T-helper 2 cell treated with Interferon-gamma antibody and Interleukin-4, amounts not matched to agents 5 μg/mL and 100 μg/mL, for 36 hours (primary cell): ENCODE data around the gene PIH1D1.

Experiments used
- DNase-seq: peaks from one replicate; pipeline ENCODE4 v3.0.0; 2021; ENCODE audit warnings: low spot score
- H3K27ac Mint-ChIP-seq: one replicate; pipeline ENCODE4 v1.8.0; 2021; ENCODE audit warnings: mild to moderate bottlenecking, mixed read lengths
- H3K27me3 Mint-ChIP-seq: one replicate; pipeline ENCODE4 v1.8.0; 2021; ENCODE audit warnings: low read depth, mixed read lengths
- H3K36me3 Mint-ChIP-seq: one replicate; pipeline ENCODE4 v1.8.0; 2021; ENCODE audit warnings: low read depth, mixed read lengths
- H3K4me1 Mint-ChIP-seq: one replicate; pipeline ENCODE4 v1.8.0; 2021; ENCODE audit warnings: low read depth, mixed read lengths
- H3K4me3 Mint-ChIP-seq: one replicate; pipeline ENCODE4 v1.8.0; 2022; ENCODE audit warnings: mild to moderate bottlenecking, moderate library complexity, mixed read lengths
- H3K9me3 Mint-ChIP-seq: one replicate; pipeline ENCODE4 v1.8.0; 2021; ENCODE audit warnings: mixed read lengths

PIH1D1 gene

GRCh38 chr19:49451430-49452181, at the start of gene PIH1D1:
Gene PIH1D1, minus strand, starts transcription at chr19:49451814. Its CDS starts 240 bp downstream, at chr19:49451574.
- no peaks in the 10 kb centered on the region for H3K9me3 Mint-ChIP-seq
- peak; percentile 96 for DNase-seq
- H3K27ac Mint-ChIP-seq = peak within 1 kb of the TSS; percentile 100
- peak within 1 kb of the TSS; percentile 99 for H3K4me3 Mint-ChIP-seq
- H3K4me1 Mint-ChIP-seq = peaks cover 37% of the 10 kb centered on the region
- no peaks in the 10 kb centered on the region for H3K27me3 Mint-ChIP-seq
- peaks cover 46% of the 10 kb centered on the region for H3K36me3 Mint-ChIP-seq

DNA sequence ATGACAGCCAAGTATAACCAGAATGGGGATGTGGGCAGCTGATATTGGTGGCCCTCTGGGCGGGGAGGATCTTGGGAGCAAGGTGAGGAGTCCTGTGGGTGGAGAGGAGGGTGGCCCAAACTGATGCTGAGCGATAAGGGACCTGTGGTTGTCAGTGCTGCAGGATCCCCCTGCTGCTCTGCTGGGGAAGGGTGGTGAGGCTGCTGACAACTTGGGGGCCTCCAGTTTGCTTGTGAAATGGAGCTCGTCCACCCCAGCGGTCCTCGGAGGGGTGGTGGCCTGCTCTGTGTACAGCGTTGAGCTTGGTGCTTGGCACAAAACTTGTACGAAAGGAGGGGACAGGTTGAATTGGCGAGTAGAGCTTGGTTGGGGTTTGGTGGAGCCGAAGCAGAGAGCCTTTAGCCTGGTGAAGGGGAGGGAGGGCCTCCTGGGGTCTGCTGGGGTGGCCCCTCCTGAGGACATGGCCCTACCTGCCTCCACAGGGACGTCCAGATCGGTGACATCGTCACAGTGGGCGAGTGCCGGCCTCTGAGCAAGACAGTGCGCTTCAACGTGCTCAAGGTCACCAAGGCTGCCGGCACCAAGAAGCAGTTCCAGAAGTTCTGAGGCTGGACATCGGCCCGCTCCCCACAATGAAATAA, 47.5 kb upstream of the PIH1D1 start:
- Mint-ChIP-seq H3K9me3 (no peaks in the 10 kb centered on the region), H3K4me3 (peak overlapping the region; percentile 100), H3K36me3 (peaks cover 42% of the 10 kb centered on the region), H3K27me3 (no peaks in the 10 kb centered on the region), H3K4me1 (peaks cover 37% of the 10 kb centered on the region), H3K27ac (peak overlapping the region; percentile 98)
- DNase-seq = peak; percentile 46

DNA sequence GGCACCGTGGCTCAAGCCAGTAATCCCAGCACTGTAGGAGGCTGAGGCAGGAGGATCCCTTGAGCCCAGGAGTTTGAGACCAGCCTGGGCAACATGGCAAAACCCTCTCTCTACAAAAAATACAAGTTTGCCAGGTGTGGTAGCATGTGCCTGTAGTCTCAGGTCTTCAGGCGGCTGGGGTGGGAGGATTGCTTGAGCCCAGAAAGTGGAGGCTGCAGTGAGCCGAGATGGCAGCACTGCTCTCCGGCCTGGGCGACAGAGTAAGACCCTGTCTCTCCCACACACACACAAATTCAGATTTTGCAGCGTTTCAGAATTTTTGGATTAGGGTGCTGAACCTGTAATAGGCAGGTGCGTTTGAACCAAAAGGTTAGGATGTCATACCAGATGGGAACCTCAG, 46.9 kb upstream of the PIH1D1 start:
- Mint-ChIP-seq H3K4me1 (peaks cover 37% of the 10 kb centered on the region), H3K9me3 (no peaks in the 10 kb centered on the region), H3K27me3 (no peaks in the 10 kb centered on the region), H3K4me3 (peak overlapping the region; percentile 100), H3K27ac (peak overlapping the region; percentile 98), H3K36me3 (peaks cover 44% of the 10 kb centered on the region)
- DNase-seq = no peak

- H3K9me3 Mint-ChIP-seq = no peaks in the 10 kb centered on the region
- H3K4me1 Mint-ChIP-seq = peaks cover 34% of the 10 kb centered on the region
- no peak for DNase-seq
- peak overlapping the region; percentile 98 for H3K27ac Mint-ChIP-seq
- peaks cover 51% of the 10 kb centered on the region for H3K36me3 Mint-ChIP-seq
- peak overlapping the region; percentile 100 for H3K4me3 Mint-ChIP-seq
- no peaks in the 10 kb centered on the region for H3K27me3 Mint-ChIP-seq
Measured at GRCh38 chr19:49497789-49498103, 46.1 kb upstream of the PIH1D1 start.

DNA sequence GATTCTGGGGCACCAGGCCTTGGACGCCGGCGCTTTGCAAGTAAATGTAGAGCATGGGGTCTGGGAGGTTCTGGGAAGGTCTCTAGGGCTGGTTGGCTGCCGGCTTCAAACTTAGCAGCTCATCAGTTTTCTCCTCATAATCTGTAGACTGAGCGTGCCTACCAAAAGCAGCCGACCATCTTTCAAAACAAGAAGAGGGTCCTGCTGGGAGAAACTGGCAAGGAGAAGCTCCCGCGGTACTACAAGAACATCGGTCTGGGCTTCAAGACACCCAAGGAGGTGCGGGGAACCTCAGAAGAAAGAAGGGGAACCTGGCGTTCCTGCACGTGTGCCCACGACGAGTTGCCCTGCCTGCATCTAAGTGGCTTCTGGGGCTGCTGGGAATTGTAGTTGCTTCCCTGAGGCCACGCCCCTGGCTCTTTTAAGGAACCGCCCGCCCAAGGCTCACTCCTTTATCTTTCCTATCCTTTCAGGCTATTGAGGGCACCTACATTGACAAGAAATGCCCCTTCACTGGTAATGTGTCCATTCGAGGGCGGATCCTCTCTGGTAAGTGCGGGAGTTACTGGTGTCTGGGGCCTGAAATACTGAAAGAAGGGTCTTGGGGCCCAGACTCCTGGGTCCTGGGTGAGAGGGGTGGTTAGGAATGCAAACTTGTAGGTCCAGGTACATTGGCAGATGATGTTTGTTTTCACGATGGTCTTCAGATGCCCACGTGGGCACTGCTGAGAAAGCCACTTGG, 45.6 kb upstream of the PIH1D1 start:
- H3K4me3 Mint-ChIP-seq = peak overlapping the region; percentile 100
- DNase-seq = peak; percentile 65
- H3K27me3 Mint-ChIP-seq = no peaks in the 10 kb centered on the region
- H3K27ac Mint-ChIP-seq = peak overlapping the region; percentile 98
- H3K4me1 Mint-ChIP-seq = peaks cover 37% of the 10 kb centered on the region
- H3K9me3 Mint-ChIP-seq = no peaks in the 10 kb centered on the region
- peaks cover 56% of the 10 kb centered on the region for H3K36me3 Mint-ChIP-seq

- no peaks in the 10 kb centered on the region for H3K9me3 Mint-ChIP-seq
- H3K27me3 Mint-ChIP-seq = no peaks in the 10 kb centered on the region
- no peak for DNase-seq
- peak overlapping the region; percentile 100 for H3K4me3 Mint-ChIP-seq
- H3K27ac Mint-ChIP-seq = peak overlapping the region; percentile 98
- peaks cover 62% of the 10 kb centered on the region for H3K36me3 Mint-ChIP-seq
- H3K4me1 Mint-ChIP-seq = peaks cover 34% of the 10 kb centered on the region
Measured at GRCh38 chr19:49496574-49497008, 45.0 kb upstream of the PIH1D1 start.

GRCh38 chr19:49492573-49493405, 41.2 kb upstream of the PIH1D1 start:
- no peaks in the 10 kb centered on the region for H3K9me3 Mint-ChIP-seq
- peak overlapping the region; percentile 24 for H3K4me3 Mint-ChIP-seq
- H3K27ac Mint-ChIP-seq = peak overlapping the region; percentile 70
- DNase-seq = no peak
- peaks cover 29% of the 10 kb centered on the region for H3K4me1 Mint-ChIP-seq
- peaks cover 71% of the 10 kb centered on the region for H3K36me3 Mint-ChIP-seq
- no peaks in the 10 kb centered on the region for H3K27me3 Mint-ChIP-seq

DNA sequence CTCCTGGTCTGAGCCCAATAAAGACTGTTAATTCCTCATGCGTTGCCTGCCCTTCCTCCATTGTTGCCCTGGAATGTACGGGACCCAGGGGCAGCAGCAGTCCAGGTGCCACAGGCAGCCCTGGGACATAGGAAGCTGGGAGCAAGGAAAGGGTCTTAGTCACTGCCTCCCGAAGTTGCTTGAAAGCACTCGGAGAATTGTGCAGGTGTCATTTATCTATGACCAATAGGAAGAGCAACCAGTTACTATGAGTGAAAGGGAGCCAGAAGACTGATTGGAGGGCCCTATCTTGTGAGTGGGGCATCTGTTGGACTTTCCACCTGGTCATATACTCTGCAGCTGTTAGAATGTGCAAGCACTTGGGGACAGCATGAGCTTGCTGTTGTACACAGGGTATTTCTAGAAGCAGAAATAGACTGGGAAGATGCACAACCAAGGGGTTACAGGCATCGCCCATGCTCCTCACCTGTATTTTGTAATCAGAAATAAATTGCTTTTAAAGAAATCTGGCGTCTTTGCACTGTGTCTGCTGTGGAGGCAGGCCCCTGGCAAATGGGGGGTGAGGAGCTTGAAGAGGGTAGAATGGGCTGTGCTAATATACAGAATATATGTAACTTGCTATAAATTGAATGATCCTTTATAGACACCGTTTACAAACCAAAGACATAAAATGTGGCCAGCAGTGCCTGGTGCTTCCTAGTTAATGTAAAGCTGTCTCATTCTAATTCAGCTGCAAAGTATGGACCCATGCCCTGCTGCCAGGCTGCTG, 40.4 kb upstream of the PIH1D1 start:
- H3K9me3 Mint-ChIP-seq = no peaks in the 10 kb centered on the region
- H3K4me1 Mint-ChIP-seq = peaks cover 27% of the 10 kb centered on the region
- H3K4me3 Mint-ChIP-seq = peak overlapping the region; percentile 24
- H3K27me3 Mint-ChIP-seq = peaks cover 3% of the 10 kb centered on the region
- no peak for DNase-seq
- H3K27ac Mint-ChIP-seq = peak overlapping the region; percentile 70
- peaks cover 71% of the 10 kb centered on the region for H3K36me3 Mint-ChIP-seq

DNA sequence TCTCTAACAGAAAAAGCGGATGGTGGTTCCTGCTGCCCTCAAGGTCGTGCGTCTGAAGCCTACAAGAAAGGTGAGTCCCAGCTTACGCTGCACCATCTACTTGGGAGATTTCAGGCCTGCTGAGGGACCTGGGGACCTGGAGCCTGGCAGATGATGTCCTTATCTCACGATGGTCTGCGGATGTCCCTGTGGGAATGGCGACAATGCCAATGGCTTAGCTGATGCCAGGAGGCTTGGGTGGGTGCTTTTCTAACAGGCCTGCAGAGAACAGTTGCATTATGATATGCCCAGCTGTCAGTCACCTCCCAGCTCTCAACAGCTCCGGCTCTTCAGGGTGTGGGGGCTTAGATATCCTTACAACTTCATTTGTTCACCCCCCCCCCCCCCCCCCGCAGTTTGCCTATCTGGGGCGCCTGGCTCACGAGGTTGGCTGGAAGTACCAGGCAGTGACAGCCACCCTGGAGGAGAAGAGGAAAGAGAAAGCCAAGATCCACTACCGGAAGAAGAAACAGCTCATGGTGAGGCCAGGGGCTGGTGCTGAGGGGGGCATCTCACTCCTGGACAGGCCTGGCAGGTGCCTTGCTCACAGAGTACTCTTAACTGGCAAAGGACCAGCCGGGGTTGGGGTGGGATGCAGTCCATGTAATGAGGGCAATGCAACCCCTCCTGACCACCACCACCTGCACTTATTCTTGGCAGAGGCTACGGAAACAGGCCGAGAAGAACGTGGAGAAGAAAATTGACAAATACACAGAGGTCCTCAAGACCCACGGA, 39.6 kb upstream of the PIH1D1 start:
- peaks cover 3% of the 10 kb centered on the region for H3K27me3 Mint-ChIP-seq
- DNase-seq = no peak
- H3K4me3 Mint-ChIP-seq = peak overlapping the region; percentile 64
- peaks cover 69% of the 10 kb centered on the region for H3K36me3 Mint-ChIP-seq
- H3K9me3 Mint-ChIP-seq = no peaks in the 10 kb centered on the region
- H3K4me1 Mint-ChIP-seq = peaks cover 28% of the 10 kb centered on the region
- peak overlapping the region; percentile 55 for H3K27ac Mint-ChIP-seq

GRCh38 chr19:49490287-49491029, 38.8 kb upstream of the PIH1D1 start:
- H3K9me3 Mint-ChIP-seq = no peaks in the 10 kb centered on the region
- peak overlapping the region; percentile 99 for H3K4me3 Mint-ChIP-seq
- peaks cover 76% of the 10 kb centered on the region for H3K36me3 Mint-ChIP-seq
- peak overlapping the region; percentile 94 for H3K27ac Mint-ChIP-seq
- peaks cover 3% of the 10 kb centered on the region for H3K27me3 Mint-ChIP-seq
- H3K4me1 Mint-ChIP-seq = peaks cover 30% of the 10 kb centered on the region
- DNase-seq = no peak

GRCh38 chr19:49489601-49490167, 38.1 kb upstream of the PIH1D1 start:
- Mint-ChIP-seq H3K9me3 (no peaks in the 10 kb centered on the region), H3K4me1 (peaks cover 30% of the 10 kb centered on the region), H3K4me3 (peak overlapping the region; percentile 99), H3K27me3 (peaks cover 3% of the 10 kb centered on the region), H3K27ac (peak overlapping the region; percentile 94), H3K36me3 (peaks cover 79% of the 10 kb centered on the region)
- peak; percentile 21 for DNase-seq
